A375 (cell line): ENCODE results near the gene C4B. TPM values are rescaled to one million over a fixed set of nuclear protein-coding genes. Genes with fewer than 3 reads are reported as not detected.

ENCODE experiments used
- small RNA-seq: library from RNA; depleted of rRNA; stranded (forward); fragments of <200 nt; gene quantifications from one replicate; pipeline ENCODE3, GENCODE V24; 2014
- total RNA-seq: library from RNA; depleted of rRNA; stranded (reverse); fragments of >200 nt; shearing (Covaris generic); gene quantifications from 2 replicates; pipeline ENCODE4 v1.2.3, GENCODE V29; 2014; rRNA removed

C4B gene
- 1.8 and 2.1 TPM in 2 replicates for total RNA-seq

GRCh38 chr6:32014547-32014946, at the start of gene C4B:
TSS of gene C4B (plus strand) at chr6:32014795. CDS start at chr6:32014846, 51 bp downstream.

GRCh38 chr6:31971993-31972708, 42.4 kb upstream of the C4B start, which contains the start of gene DXO:
TSS of gene DXO (minus strand) at chr6:31972138. CDS start at chr6:31971675, 463 bp downstream.

GRCh38 chr6:31981744-31982143, 32.9 kb upstream of the C4B start, which contains the start of gene C4A:
TSS of gene C4A (plus strand) at chr6:31982057. CDS start at chr6:31982108, 51 bp downstream.

GRCh38 chr6:32037598-32038524, 23.3 kb downstream of the C4B start, which contains the start of gene CYP21A2:
TSS of gene CYP21A2 (plus strand) at chr6:32038415. CDS start at chr6:32038423, 8 bp downstream.

Small RNA genes lying within 50 kb of the gene (small RNA-seq; reads per million reads assigned to genes)
- gene RNA5SP206 = not detected

Other genes with a start within 250 kb of the C4B start
- gene VWA7, start 237.5 kb upstream of the C4B start, total RNA-seq = 0.34 TPM in 2 replicates
- 57.3 and 58.7 TPM in 2 replicates for gene VARS1, start 219.0 kb upstream of the C4B start, total RNA-seq
- gene LSM2, start 207.8 kb upstream of the C4B start, total RNA-seq = 39.2 and 40.2 TPM in 2 replicates
- 0.11 and 0.50 TPM in 2 replicates for gene HSPA1L, start 199.5 kb upstream of the C4B start, total RNA-seq
- gene HSPA1A, start 199.3 kb upstream of the C4B start, total RNA-seq = 37.6 and 43.8 TPM in 2 replicates
- gene HSPA1B, start 187.1 kb upstream of the C4B start, total RNA-seq = 32.0 and 46.5 TPM in 2 replicates
- gene NEU1, start 152.0 kb upstream of the C4B start, total RNA-seq = 15.9 and 16.8 TPM in 2 replicates
- 0.37 TPM in 1 of 2 replicates, not detected in the other for gene SLC44A4, start 135.8 kb upstream of the C4B start, total RNA-seq
- gene EHMT2, start 117.1 kb upstream of the C4B start, total RNA-seq = 29.6 and 34.8 TPM in 2 replicates
- 5.6 and 6.4 TPM in 2 replicates for gene ZBTB12, start 112.7 kb upstream of the C4B start, total RNA-seq
- 0.15 TPM in 1 of 2 replicates, not detected in the other for gene C2, start 87.1 kb upstream of the C4B start, total RNA-seq
- gene CFB, start 68.7 kb upstream of the C4B start, total RNA-seq = 0.60 and 1.6 TPM in 2 replicates
- gene NELFE, start 55.8 kb upstream of the C4B start, total RNA-seq = 134 and 146 TPM in 2 replicates
- 63.1 and 63.8 TPM in 2 replicates for gene SKIC2, start 55.6 kb upstream of the C4B start, total RNA-seq
- 19.4 and 23.9 TPM in 2 replicates for gene DXO, start 42.7 kb upstream of the C4B start, total RNA-seq
- gene C4A, start 32.7 kb upstream of the C4B start, total RNA-seq = 0.94 and 2.3 TPM in 2 replicates
- gene CYP21A2, start 23.6 kb downstream of the C4B start, total RNA-seq = not detected in 2 replicates
- 1.3 and 2.7 TPM in 2 replicates for gene TNXB, start 94.5 kb downstream of the C4B start, total RNA-seq
- gene ATF6B, start 113.5 kb downstream of the C4B start, total RNA-seq = 15.8 and 22.7 TPM in 2 replicates
- 5.5 and 6.6 TPM in 2 replicates for gene FKBPL, start 115.5 kb downstream of the C4B start, total RNA-seq
- 0.19 TPM in 1 of 2 replicates, not detected in the other for gene PRRT1, start 137.1 kb downstream of the C4B start, total RNA-seq
- gene PPT2, start 139.3 kb downstream of the C4B start, total RNA-seq = 27.3 and 73.0 TPM in 2 replicates
- gene EGFL8, start 149.8 kb downstream of the C4B start, total RNA-seq = 5.5 and 12.9 TPM in 2 replicates
- 53.5 and 66.1 TPM in 2 replicates for gene AGPAT1, start 161.3 kb downstream of the C4B start, total RNA-seq
- 39.9 and 40.1 TPM in 2 replicates for gene RNF5, start 163.6 kb downstream of the C4B start, total RNA-seq
- gene AGER, start 169.5 kb downstream of the C4B start, total RNA-seq = 0.64 and 2.6 TPM in 2 replicates
- gene PBX2, start 175.4 kb downstream of the C4B start, total RNA-seq = 19.9 and 33.7 TPM in 2 replicates
- gene GPSM3, start 177.8 kb downstream of the C4B start, total RNA-seq = 13.7 and 15.4 TPM in 2 replicates
- 4.6 and 4.7 TPM in 2 replicates for gene NOTCH4, start 209.3 kb downstream of the C4B start, total RNA-seq